Measurements from ENCODE around the gene GTPBP2. TPM values are rescaled to one million over a fixed set of nuclear protein-coding genes. Genes with fewer than 3 reads are reported as not detected.
A peak's percentile ranks its signal among the peaks of the same experiment; 100 is the strongest.

The GTPBP2 gene
- total and polyA plus RNA-seq, 10 of the 15 experiments (the other 5 are each of a cell fraction or from before 2014, with no cell fraction given) = 5.9 to 63.4 (median 39.8) TPM

GRCh38 chr6:43613721-43614395 is 15.2 kb downstream of the GTPBP2 start:
- intact Hi-C loops (cut with micrococcal nuclease; ENCODE audit: unreplicated experiment) = no loop called here
- SMC1A ChIA-PET (ENCODE audit: uncharacterized antibody, unreplicated experiment) = interaction anchor here (0.9 to 1.3 kb wide), 3 partner anchors 21 to 53 kb away, joined by 3 read pairs; partner anchors contain the start of gene MAD2L1BP
- Histone ChIP-seq H3K27ac (ENCODE audit: control insufficient read depth, insufficient read depth) (no peak overlapping the region), H3K79me2 (ENCODE audit: control insufficient read depth, insufficient read depth, low read length) (no peaks in the 10 kb centered on the region), H2AFZ (ENCODE audit: control insufficient read depth, low read depth, low read length) (no peak overlapping the region), H3K36me3 (ENCODE audit: control insufficient read depth in 2 of 2, insufficient read depth in 2 of 2, low read length in 1 of 2) (peaks cover 13 to 30% of the 10 kb centered on the region in 2 experiments), H3K9ac (ENCODE audit: control insufficient read depth, insufficient read depth, low read length) (no peak overlapping the region), H3K27me3 (replicated peaks in 1 of 2; ENCODE audit: control insufficient read depth in 2 of 2, insufficient read depth in 2 of 2, low read length in 1 of 2) (no peaks in the 10 kb centered on the region), H3K4me1 (ENCODE audit: control insufficient read depth, insufficient read depth, low read length) (no peaks in the 10 kb centered on the region), H4K20me1 (ENCODE audit: control insufficient read depth, insufficient read depth) (no peaks in the 10 kb centered on the region), H3K4me3 (no peak overlapping the region), H3K9me3 (replicated peaks; ENCODE audit: control insufficient read depth, insufficient read depth, low read length) (no peaks in the 10 kb centered on the region), H3K4me2 (ENCODE audit: control insufficient read depth, insufficient read depth) (no peak overlapping the region)
- TF ChIP-seq ZSCAN29 (IDR thresholded peaks at IDR 0.05) (no peak), SP1 (IDR thresholded peaks at IDR 0.05; ENCODE audit: low read depth, low read length) (no peak), ZNF384 (IDR thresholded peaks at IDR 0.05; ENCODE audit: borderline replicate concordance, low read depth, low read length) (no peak), CBX5 (IDR thresholded peaks at IDR 0.05; ENCODE audit: low read depth) (no peak), BRCA1 (IDR thresholded peaks at IDR 0.05; ENCODE audit: low read depth, low read length) (no peak), ATF3 (IDR thresholded peaks at IDR 0.05; ENCODE audit: borderline replicate concordance, extremely low read depth, low read depth, low read length) (no peak), RBBP5 (conservative IDR thresholded peaks at IDR 0.05) (no peak), MXI1 (IDR thresholded peaks at IDR 0.05; ENCODE audit: low read depth, low read length) (no peak), RUNX3 (IDR thresholded peaks at IDR 0.05; ENCODE audit: low read length) (no peak), ZBED1 (IDR thresholded peaks at IDR 0.05; ENCODE audit: borderline replicate concordance) (no peak), MYC (IDR thresholded peaks at IDR 0.05; ENCODE audit: insufficient read depth, insufficient read length, insufficient replicate concordance, low read length, severe bottlenecking) (no peak), USF2 (IDR thresholded peaks at IDR 0.05; ENCODE audit: borderline replicate concordance, low read depth, low read length) (no peak), CEBPB (IDR thresholded peaks at IDR 0.05; ENCODE audit: borderline replicate concordance in 1 of 2, low read depth in 2 of 2, low read length in 2 of 2) (no peak), ZNF24 (IDR thresholded peaks at IDR 0.05) (no peak)
- RAD21 ChIA-PET (ENCODE audit: unreplicated experiment) = no interaction called here
- CTCF ChIA-PET = interaction anchor here (1.1 to 1.2 kb wide), 2 partner anchors 11 to 16 kb away, joined by 3 read pairs; no protein-coding TSS in a partner anchor
- BruUV-seq (replicated peaks) = TSS peak; percentile 54
- DNase-seq (ENCODE audit: low read depth, low spot score) (no peak), FAIRE-seq (no peak), ATAC-seq (no peak)
- in situ Hi-C loops (cut with MboI) = no loop called here
- WGBS (ENCODE audit: insufficient coverage, insufficient replicate concordance, low lambda C conversion rate, missing lambda C conversion rate) = 90% methylated on average over 6 of the region's 6 CpGs
- POLR2A ChIA-PET = no interaction called here

Measured in GM12878 (cell line).